GM21367 (cell line): ENCODE data around the gene TRIM54.

ENCODE experiments used
- ATAC-seq: cut with Tn5 transposase; IDR thresholded peaks from one replicate; pipeline ENCODE4 v1.9.1; 2021; ENCODE audit not compliant: unreplicated experiment

TRIM54 gene

GRCh38 chr2:27281855-27282559, at the start of gene TRIM54:
Gene TRIM54, plus strand, starts transcription at chr2:27282429. Its CDS starts 303 bp downstream, at chr2:27282732.
- ATAC-seq, result no peak

- ATAC-seq, result no peak
Observed at GRCh38 chr2:27233341-27233740, 48.9 kb upstream of the TRIM54 start.

- no peak for ATAC-seq
Observed at GRCh38 chr2:27236136-27236535, 46.1 kb upstream of the TRIM54 start.

GRCh38 chr2:27236626-27237025, 45.6 kb upstream of the TRIM54 start:
- ATAC-seq, result no peak

- ATAC-seq, result no peak
Observed at GRCh38 chr2:27237341-27237945, 44.8 kb upstream of the TRIM54 start.

- no peak for ATAC-seq
Observed at GRCh38 chr2:27238976-27239375, 43.3 kb upstream of the TRIM54 start.

GRCh38 chr2:27240406-27240805, 41.8 kb upstream of the TRIM54 start:
- ATAC-seq, result no peak

GRCh38 chr2:27241761-27242613, 40.2 kb upstream of the TRIM54 start:
- ATAC-seq, result no peak

- ATAC-seq, result no peak
Observed at GRCh38 chr2:27242614-27242951, 39.6 kb upstream of the TRIM54 start.

GRCh38 chr2:27243391-27244130, 38.7 kb upstream of the TRIM54 start:
- no peak for ATAC-seq

GRCh38 chr2:27245116-27245515, 37.1 kb upstream of the TRIM54 start:
- no peak for ATAC-seq

- no peak for ATAC-seq
Observed at GRCh38 chr2:27245626-27246025, 36.6 kb upstream of the TRIM54 start.

- ATAC-seq, result no peak
Observed at GRCh38 chr2:27247893-27248292, 34.3 kb upstream of the TRIM54 start.

GRCh38 chr2:27249159-27249890, 32.9 kb upstream of the TRIM54 start:
- no peak for ATAC-seq

- no peak for ATAC-seq
Observed at GRCh38 chr2:27249891-27250651, 32.2 kb upstream of the TRIM54 start.

GRCh38 chr2:27250652-27251379, 31.4 kb upstream of the TRIM54 start:
- ATAC-seq, result no peak

- ATAC-seq, result no peak
Observed at GRCh38 chr2:27251766-27252165, 30.5 kb upstream of the TRIM54 start.

GRCh38 chr2:27255187-27255586, 27.0 kb upstream of the TRIM54 start:
- ATAC-seq, result no peak

GRCh38 chr2:27255660-27256059, 26.6 kb upstream of the TRIM54 start:
- no peak for ATAC-seq
